ENCODE results near the gene NELL1.

Gene NELL1

GRCh38 chr11:21148376-21148775 lies 479.0 kb downstream of the NELL1 start:
- no peak overlapping the region for H3K4me3 ChIP-seq (replicated peaks; ENCODE audit: insufficient read depth, low read length)
- no peak overlapping the region for H3K27ac ChIP-seq (replicated peaks)
- no peaks in the 10 kb centered on the region for H3K27me3 ChIP-seq (ENCODE audit: insufficient read depth, poor library complexity, severe bottlenecking)
- DNase-seq (ENCODE audit: low read depth in 1 of 2, low spot score in 1 of 2): no peak
- TF ChIP-seq POLR2AphosphoS5 (IDR thresholded peaks at IDR 0.05; ENCODE audit: low read depth) (no peak), CTCF (IDR thresholded peaks at IDR 0.05; ENCODE audit: insufficient read depth, low read length) (no peak)

- Histone ChIP-seq H3K4me3 (replicated peaks; ENCODE audit: insufficient read depth, low read length) (no peak overlapping the region), H3K27me3 (ENCODE audit: insufficient read depth, poor library complexity, severe bottlenecking) (no peaks in the 10 kb centered on the region), H3K27ac (replicated peaks) (no peak overlapping the region)
- no peak for TF ChIP-seq REST (IDR thresholded peaks at IDR 0.05; ENCODE audit: insufficient replicate concordance, low read depth)
- no peak for TF ChIP-seq POLR2AphosphoS5 (IDR thresholded peaks at IDR 0.05; ENCODE audit: low read depth)
- no peak for TF ChIP-seq SPI1 (IDR thresholded peaks at IDR 0.05; ENCODE audit: borderline replicate concordance, low read depth)
- no peak for TF ChIP-seq CTCF (IDR thresholded peaks at IDR 0.05; ENCODE audit: insufficient read depth, low read length)
- no peak for TF ChIP-seq GABPA (IDR thresholded peaks at IDR 0.05; ENCODE audit: low read depth)
- no peak for DNase-seq (ENCODE audit: low read depth in 1 of 2, low spot score in 1 of 2)
These were observed 490.8 kb downstream of the NELL1 start for GRCh38 chr11:21160140-21160539.

GRCh38 chr11:21169639-21170038 lies 500.3 kb downstream of the NELL1 start:
- Histone ChIP-seq H3K27ac (replicated peaks) (no peak overlapping the region), H3K4me3 (replicated peaks; ENCODE audit: insufficient read depth, low read length) (no peak overlapping the region), H3K27me3 (ENCODE audit: insufficient read depth, poor library complexity, severe bottlenecking) (no peaks in the 10 kb centered on the region)
- no peak for DNase-seq (ENCODE audit: low read depth in 1 of 2, low spot score in 1 of 2)
- TF ChIP-seq REST (IDR thresholded peaks at IDR 0.05; ENCODE audit: insufficient replicate concordance, low read depth) (no peak), SPI1 (IDR thresholded peaks at IDR 0.05; ENCODE audit: borderline replicate concordance, low read depth) (no peak), CTCF (IDR thresholded peaks at IDR 0.05; ENCODE audit: insufficient read depth, low read length) (no peak), POLR2AphosphoS5 (IDR thresholded peaks at IDR 0.05; ENCODE audit: low read depth) (no peak), GABPA (IDR thresholded peaks at IDR 0.05; ENCODE audit: low read depth) (no peak)

GRCh38 chr11:21173476-21173875 lies 504.1 kb downstream of the NELL1 start:
- H3K27ac ChIP-seq (replicated peaks): no peak overlapping the region
- H3K27me3 ChIP-seq (ENCODE audit: insufficient read depth, poor library complexity, severe bottlenecking): no peaks in the 10 kb centered on the region
- H3K4me3 ChIP-seq (replicated peaks; ENCODE audit: insufficient read depth, low read length): no peak overlapping the region
- no peak for DNase-seq (ENCODE audit: low read depth in 1 of 2, low spot score in 1 of 2)
- TF ChIP-seq REST (IDR thresholded peaks at IDR 0.05; ENCODE audit: insufficient replicate concordance, low read depth): no peak
- no peak for TF ChIP-seq CTCF (IDR thresholded peaks at IDR 0.05; ENCODE audit: insufficient read depth, low read length)
- no peak for TF ChIP-seq SPI1 (IDR thresholded peaks at IDR 0.05; ENCODE audit: borderline replicate concordance, low read depth)
- no peak for TF ChIP-seq POLR2AphosphoS5 (IDR thresholded peaks at IDR 0.05; ENCODE audit: low read depth)
- no peak for TF ChIP-seq GABPA (IDR thresholded peaks at IDR 0.05; ENCODE audit: low read depth)
